Keratinocyte (primary cell): Measurements from ENCODE around the gene ABR. TPM values are rescaled to one million over a fixed set of nuclear protein-coding genes. Genes with fewer than 3 reads are reported as not detected.

ENCODE experiments used
- DNase-seq: peaks from one replicate; pipeline ENCODE4 v3.0.0-alpha.2; 2011; ENCODE audit warnings: low read depth, missing footprints, low spot score
- FAIRE-seq: peaks from 2 replicates; lab custom pipeline; 2011; peaks lifted over from hg19 to GRCh38; lab: Jason Lieb, UNC
- H2AFZ ChIP-seq: 2 replicates; pipeline ENCODE4 v1.6.0; 2012; ENCODE audit warnings: low read length, control low read depth, inconsistent platforms; ENCODE audit not compliant: control insufficient read depth
- H3K27ac ChIP-seq: 2 replicates; pipeline ENCODE4 v1.5.1; 2011; ENCODE audit warnings: low read length; ENCODE audit not compliant: control insufficient read depth, insufficient read depth
- H3K27me3 ChIP-seq: 3 replicates; pipeline ENCODE4 v1.6.0; 2011; ENCODE audit warnings: low read length; ENCODE audit not compliant: control insufficient read depth, insufficient read depth; ENCODE audit errors: extremely low read depth
- H3K36me3 ChIP-seq, 2 experiments: 2 replicates in 1 of 2; 3 replicates in 1 of 2; pipeline ENCODE4 v1.5.1; 2011; ENCODE audit warnings: low read length in 2 of 2, mild to moderate bottlenecking in 1 of 2; ENCODE audit not compliant: control insufficient read depth in 2 of 2, insufficient read depth in 2 of 2; ENCODE audit errors: extremely low read depth in 1 of 2
- H3K4me1 ChIP-seq: 3 replicates; pipeline ENCODE4 v1.5.1; 2011; ENCODE audit warnings: low read length; ENCODE audit not compliant: control insufficient read depth, insufficient read depth; ENCODE audit errors: extremely low read depth
- H3K4me2 ChIP-seq: 3 replicates; pipeline ENCODE4 v1.6.0; 2011; ENCODE audit warnings: low read depth, low read length; ENCODE audit not compliant: control insufficient read depth, insufficient read depth; ENCODE audit errors: extremely low read depth
- H3K4me3 ChIP-seq, 3 experiments: fragments of 200-600 bp in 1 of 3; sonication (generic) in 1 of 3; 2 replicates in 2 of 3; 3 replicates in 1 of 3; pipeline ENCODE4 v1.5.1; 2011 to 2016; ENCODE audit warnings: low read length in 3 of 3, mild to moderate bottlenecking in 3 of 3, control low read depth in 2 of 3, inconsistent platforms in 1 of 3, low read depth in 1 of 3, mixed read lengths in 1 of 3, mixed run types in 1 of 3, moderate library complexity in 1 of 3; ENCODE audit not compliant: control insufficient read depth in 2 of 3, insufficient read depth in 2 of 3; ENCODE audit errors: extremely low read depth in 1 of 3
- H3K79me2 ChIP-seq: 2 replicates; pipeline ENCODE4 v1.6.0; 2012; ENCODE audit warnings: low read length; ENCODE audit not compliant: control insufficient read depth, insufficient read depth
- H3K9ac ChIP-seq: 3 replicates; pipeline ENCODE4 v1.6.0; 2011; ENCODE audit warnings: low read length; ENCODE audit not compliant: control insufficient read depth, insufficient read depth; ENCODE audit errors: extremely low read depth
- H3K9me1 ChIP-seq: 3 replicates; pipeline ENCODE4 v1.6.0; 2011; ENCODE audit warnings: low read length; ENCODE audit not compliant: control insufficient read depth, insufficient read depth; ENCODE audit errors: extremely low read depth
- H3K9me3 ChIP-seq: 2 replicates; pipeline ENCODE4 v1.5.1; 2012; ENCODE audit warnings: low read depth, low read length; ENCODE audit not compliant: control insufficient read depth
- H4K20me1 ChIP-seq: 3 replicates; pipeline ENCODE4 v1.6.0; 2011; ENCODE audit warnings: low read length; ENCODE audit not compliant: control insufficient read depth, insufficient read depth; ENCODE audit errors: extremely low read depth
- EZH2 ChIP-seq: IDR thresholded peaks from one replicate; pipeline ENCODE4 v1.6.1; 2012; ENCODE audit warnings: inconsistent platforms, mild to moderate bottlenecking, low read length, moderate library complexity
- dilution Hi-C: fragments of 300-500 bp; cut with MboI; formaldehyde crosslinking; loops from one replicate; pipeline ENCODE4 v1.7.0; 2020; ENCODE audit warnings: low sequenced_read_pairs; ENCODE audit not compliant: extremely low pct_ligation_motif_present
- polyA plus RNA-seq, 5 experiments: library from polyadenylated mRNA; depleted of rRNA in 3 of 5; stranded (reverse) in 3 of 5; stranded (forward) in 1 of 5; unstranded in 1 of 5; fragments of >200 nt; gene quantifications; 1 replicate in 1 of 5; 2 replicates in 3 of 5; 3 replicates in 1 of 5; pipeline versions ENCODE4 v1.2.1 to v1.2.3, GENCODE V29; 2011 to 2012; ENCODE audit warnings: missing spikeins in 2 of 5, low read depth in 1 of 5, low replicate concordance in 1 of 5
- TF ChIP-seq, protein P1 (sequence below), 3 experiments: IDR thresholded peaks in 1 of 3; conservative IDR thresholded peaks in 1 of 3; optimal IDR thresholded peaks in 1 of 3; 2 replicates in 2 of 3; 3 replicates in 1 of 3; pipeline versions ENCODE3 to v1.5.1; 2011; ENCODE audit warnings: low read length in 3 of 3, mild to moderate bottlenecking in 3 of 3, moderate library complexity in 2 of 3, control low read depth in 1 of 3, inconsistent platforms in 1 of 3; ENCODE audit not compliant: insufficient read depth in 2 of 3; ENCODE audit errors: extremely low read depth in 1 of 3

ABR gene
- polyA plus RNA-seq, 1 donor (not counting 4 experiments of a cell fraction or from before 2014, with no cell fraction given), result 17.3 TPM

GRCh38 chr17:1165836-1166235 lies 13.9 kb downstream of the ABR start:
- no peaks in the 10 kb centered on the region for H3K9me3 ChIP-seq
- no peaks in the 10 kb centered on the region for H4K20me1 ChIP-seq
- no peaks in the 10 kb centered on the region for H3K9me1 ChIP-seq
- no peaks in the 10 kb centered on the region for H3K79me2 ChIP-seq
- H3K4me2 ChIP-seq, result no peak overlapping the region
- H3K27ac ChIP-seq, result no peak overlapping the region
- no peaks in the 10 kb centered on the region for H3K27me3 ChIP-seq
- H3K4me3 ChIP-seq, result no peak overlapping the region
- dilution Hi-C loops, result no loop called here
- H3K9ac ChIP-seq, result no peak overlapping the region
- no peak overlapping the region for H2AFZ ChIP-seq
- H3K36me3 ChIP-seq, result no peaks in the 10 kb centered on the region
- H3K4me1 ChIP-seq, result no peaks in the 10 kb centered on the region
- DNase-seq (no peak), FAIRE-seq (no peak)
- TF ChIP-seq, protein P1, sequence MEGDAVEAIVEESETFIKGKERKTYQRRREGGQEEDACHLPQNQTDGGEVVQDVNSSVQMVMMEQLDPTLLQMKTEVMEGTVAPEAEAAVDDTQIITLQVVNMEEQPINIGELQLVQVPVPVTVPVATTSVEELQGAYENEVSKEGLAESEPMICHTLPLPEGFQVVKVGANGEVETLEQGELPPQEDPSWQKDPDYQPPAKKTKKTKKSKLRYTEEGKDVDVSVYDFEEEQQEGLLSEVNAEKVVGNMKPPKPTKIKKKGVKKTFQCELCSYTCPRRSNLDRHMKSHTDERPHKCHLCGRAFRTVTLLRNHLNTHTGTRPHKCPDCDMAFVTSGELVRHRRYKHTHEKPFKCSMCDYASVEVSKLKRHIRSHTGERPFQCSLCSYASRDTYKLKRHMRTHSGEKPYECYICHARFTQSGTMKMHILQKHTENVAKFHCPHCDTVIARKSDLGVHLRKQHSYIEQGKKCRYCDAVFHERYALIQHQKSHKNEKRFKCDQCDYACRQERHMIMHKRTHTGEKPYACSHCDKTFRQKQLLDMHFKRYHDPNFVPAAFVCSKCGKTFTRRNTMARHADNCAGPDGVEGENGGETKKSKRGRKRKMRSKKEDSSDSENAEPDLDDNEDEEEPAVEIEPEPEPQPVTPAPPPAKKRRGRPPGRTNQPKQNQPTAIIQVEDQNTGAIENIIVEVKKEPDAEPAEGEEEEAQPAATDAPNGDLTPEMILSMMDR (optimal IDR thresholded peaks at IDR 0.05 in 1 of 3, IDR thresholded peaks at IDR 0.05 in 1 of 3, conservative IDR thresholded peaks at IDR 0.05 in 1 of 3; ENCODE audit: extremely low read depth in 1 of 3, insufficient read depth in 2 of 3, low read length in 3 of 3), result no peak

GRCh38 chr17:1164935-1165556 lies 14.7 kb downstream of the ABR start:
- FAIRE-seq, result no peak
- Histone ChIP-seq H3K9me1 (no peaks in the 10 kb centered on the region), H3K9ac (no peak overlapping the region), H3K4me1 (no peaks in the 10 kb centered on the region), H3K36me3 (no peaks in the 10 kb centered on the region), H3K9me3 (no peaks in the 10 kb centered on the region), H3K4me3 (no peak overlapping the region), H2AFZ (no peak overlapping the region), H3K27ac (no peak overlapping the region), H3K79me2 (no peaks in the 10 kb centered on the region), H3K4me2 (no peak overlapping the region), H4K20me1 (no peaks in the 10 kb centered on the region), H3K27me3 (no peaks in the 10 kb centered on the region)
- no peak for DNase-seq
- dilution Hi-C loops, result no loop called here
- TF ChIP-seq, protein P1 (optimal IDR thresholded peaks at IDR 0.05 in 1 of 3, IDR thresholded peaks at IDR 0.05 in 1 of 3, conservative IDR thresholded peaks at IDR 0.05 in 1 of 3; ENCODE audit: extremely low read depth in 1 of 3, insufficient read depth in 2 of 3, low read length in 3 of 3), result no peak
- TF ChIP-seq EZH2, result no peak
